BE2C (cell line): Measurements from ENCODE around the gene NGLY1.

Experiments
- DNase-seq: peaks from one replicate; pipeline ENCODE4 v3.0.0-alpha.2; 2020
- H3K27me3 ChIP-seq: fragments of 250-450 bp; sonication (Bioruptor Pico); 2 replicates; pipeline ENCODE4 v1.5.1; 2020; ENCODE audit warnings: mild to moderate bottlenecking
- H3K36me3 ChIP-seq: fragments of 250-450 bp; sonication (Bioruptor Pico); 2 replicates; pipeline ENCODE4 v1.5.1; 2020; ENCODE audit warnings: mild to moderate bottlenecking
- H3K4me1 ChIP-seq: fragments of 250-450 bp; sonication (Bioruptor Pico); 2 replicates; pipeline ENCODE4 v1.5.1; 2020
- H3K4me3 ChIP-seq: 2 replicates; pipeline ENCODE4 v1.5.1; 2011; ENCODE audit warnings: low read depth, low read length
- H3K9me3 ChIP-seq: fragments of 250-450 bp; sonication (Bioruptor Pico); 2 replicates; pipeline ENCODE4 v1.5.1; 2020
- CTCF ChIP-seq: IDR thresholded peaks from 2 replicates; pipeline ENCODE4 v1.5.1; 2012; ENCODE audit warnings: mild to moderate bottlenecking, low read depth, low read length

The NGLY1 gene

GRCh38 chr3:25725810-25726209 lies 57.4 kb downstream of the NGLY1 start:
- H3K27me3 ChIP-seq: no peaks in the 10 kb centered on the region

GRCh38 chr3:25724948-25725645 lies 58.1 kb downstream of the NGLY1 start:
- no peaks in the 10 kb centered on the region for H3K4me1 ChIP-seq
- TF ChIP-seq CTCF: no peak
- no peaks in the 10 kb centered on the region for H3K9me3 ChIP-seq
- no peak overlapping the region for H3K4me3 ChIP-seq
- no peak for DNase-seq
- no peaks in the 10 kb centered on the region for H3K27me3 ChIP-seq
- H3K36me3 ChIP-seq: no peaks in the 10 kb centered on the region

More at GRCh38 chr3:25725810-25726209, 57.4 kb downstream of the NGLY1 start:
- no peaks in the 10 kb centered on the region for H3K4me1 ChIP-seq
- no peaks in the 10 kb centered on the region for H3K9me3 ChIP-seq
- H3K36me3 ChIP-seq: no peaks in the 10 kb centered on the region
- H3K4me3 ChIP-seq: no peak overlapping the region
- DNase-seq: no peak
- TF ChIP-seq CTCF: no peak

GRCh38 chr3:25723802-25724201 lies 59.4 kb downstream of the NGLY1 start:
- Histone ChIP-seq H3K4me1 (no peaks in the 10 kb centered on the region), H3K36me3 (no peaks in the 10 kb centered on the region), H3K4me3 (no peak overlapping the region), H3K27me3 (no peaks in the 10 kb centered on the region), H3K9me3 (no peaks in the 10 kb centered on the region)
- DNase-seq: no peak
- TF ChIP-seq CTCF: no peak

GRCh38 chr3:25719321-25719720 lies 63.9 kb downstream of the NGLY1 start:
- Histone ChIP-seq H3K36me3 (no peaks in the 10 kb centered on the region), H3K27me3 (no peaks in the 10 kb centered on the region), H3K9me3 (no peaks in the 10 kb centered on the region), H3K4me3 (no peak overlapping the region), H3K4me1 (no peaks in the 10 kb centered on the region)
- TF ChIP-seq CTCF: no peak
- no peak for DNase-seq

GRCh38 chr3:25713341-25713985 lies 69.8 kb downstream of the NGLY1 start:
- no peak overlapping the region for H3K4me3 ChIP-seq
- H3K9me3 ChIP-seq: no peaks in the 10 kb centered on the region
- no peaks in the 10 kb centered on the region for H3K4me1 ChIP-seq
- no peaks in the 10 kb centered on the region for H3K27me3 ChIP-seq
- no peak for TF ChIP-seq CTCF
- DNase-seq: no peak
- H3K36me3 ChIP-seq: no peaks in the 10 kb centered on the region

GRCh38 chr3:25711090-25711489 lies 72.2 kb downstream of the NGLY1 start:
- no peak for TF ChIP-seq CTCF
- Histone ChIP-seq H3K4me1 (no peaks in the 10 kb centered on the region), H3K27me3 (no peaks in the 10 kb centered on the region), H3K36me3 (no peaks in the 10 kb centered on the region), H3K9me3 (no peaks in the 10 kb centered on the region), H3K4me3 (no peak overlapping the region)
- no peak for DNase-seq
